H9 (cell line): ENCODE measurements around the gene ALKBH7. TPM values are rescaled to one million over a fixed set of nuclear protein-coding genes. Genes with fewer than 3 reads are reported as not detected.

Experiments
- DNase-seq: peaks from one replicate; pipeline ENCODE4 v3.0.0-alpha.2; 2017
- H2AFZ ChIP-seq: one replicate; pipeline ENCODE4 v1.6.1; 2013; ENCODE audit warnings: mild to moderate bottlenecking, low read length, control low read depth, moderate library complexity
- H2AK5ac ChIP-seq: 2 replicates; pipeline ENCODE4 v1.6.1; 2013; ENCODE audit warnings: low read length, control low read depth, mixed read lengths; ENCODE audit not compliant: insufficient read length
- H2BK120ac ChIP-seq: one replicate; pipeline ENCODE4 v1.6.1; 2013; ENCODE audit warnings: low read depth, mild to moderate bottlenecking, low read length, control low read depth, inconsistent platforms; ENCODE audit not compliant: poor library complexity, severe bottlenecking
- H2BK12ac ChIP-seq: 2 replicates; pipeline ENCODE4 v1.6.1; 2013; ENCODE audit warnings: low read length, control low read depth, mixed read lengths, low read depth; ENCODE audit not compliant: insufficient read length
- H2BK15ac ChIP-seq: 2 replicates; pipeline ENCODE4 v1.6.1; 2013; ENCODE audit warnings: low read depth, low read length, control low read depth
- H2BK20ac ChIP-seq: one replicate; pipeline ENCODE4 v1.6.1; 2013; ENCODE audit warnings: low read depth, mild to moderate bottlenecking, low read length, control low read depth, inconsistent platforms; ENCODE audit not compliant: poor library complexity, severe bottlenecking
- H2BK5ac ChIP-seq: 2 replicates; pipeline ENCODE4 v1.6.1; 2013; ENCODE audit warnings: low read length, control low read depth, mixed read lengths; ENCODE audit not compliant: insufficient read length
- H3K14ac ChIP-seq: 2 replicates; pipeline ENCODE4 v1.6.1; 2013; ENCODE audit warnings: low read length, control low read depth; ENCODE audit not compliant: insufficient read depth
- H3K18ac ChIP-seq: 2 replicates; pipeline ENCODE4 v1.6.1; 2013; ENCODE audit warnings: low read depth, mild to moderate bottlenecking, mixed read lengths, low read length, control low read depth; ENCODE audit not compliant: insufficient read length
- H3K23ac ChIP-seq: 2 replicates; pipeline ENCODE4 v1.6.1; 2013; ENCODE audit warnings: low read length, control low read depth, mixed read lengths, low read depth; ENCODE audit not compliant: insufficient read length
- H3K23me2 ChIP-seq: 2 replicates; pipeline ENCODE4 v1.6.1; 2013; ENCODE audit warnings: low read depth, mild to moderate bottlenecking, mixed read lengths, low read length, control low read depth; ENCODE audit not compliant: insufficient read length, poor library complexity, severe bottlenecking
- H3K27ac ChIP-seq: 2 replicates; pipeline ENCODE4 v1.5.1; 2013; ENCODE audit warnings: low read length, control low read depth, mixed read lengths, low read depth; ENCODE audit not compliant: insufficient read length
- H3K27me3 ChIP-seq: 2 replicates; pipeline ENCODE4 v1.6.1; 2013; ENCODE audit warnings: low read length, control low read depth, inconsistent platforms; ENCODE audit not compliant: insufficient read depth
- H3K4ac ChIP-seq: 2 replicates; pipeline ENCODE4 v1.6.1; 2013; ENCODE audit warnings: low read depth, mild to moderate bottlenecking, control low read depth, inconsistent platforms, low read length, moderate library complexity
- H3K4me1 ChIP-seq: 2 replicates; pipeline ENCODE4 v1.6.1; 2013; ENCODE audit warnings: low read length, control low read depth, inconsistent platforms; ENCODE audit not compliant: insufficient read depth
- H3K4me2 ChIP-seq: 2 replicates; pipeline ENCODE4 v1.6.1; 2013; ENCODE audit warnings: low read length, control low read depth, mixed read lengths; ENCODE audit not compliant: insufficient read length, insufficient read depth
- H3K56ac ChIP-seq: 2 replicates; pipeline ENCODE4 v1.6.1; 2013; ENCODE audit warnings: low read depth, mild to moderate bottlenecking, mixed read lengths, low read length, control low read depth; ENCODE audit not compliant: insufficient read length
- H3K79me1 ChIP-seq: 2 replicates; pipeline ENCODE4 v1.6.1; 2013; ENCODE audit warnings: low read depth, mild to moderate bottlenecking, moderate library complexity, low read length, control low read depth, inconsistent platforms; ENCODE audit not compliant: insufficient read depth, poor library complexity, severe bottlenecking
- H3K79me2 ChIP-seq: 2 replicates; pipeline ENCODE4 v1.6.1; 2013; ENCODE audit warnings: low read length, control low read depth, inconsistent platforms; ENCODE audit not compliant: insufficient read depth
- H3K9ac ChIP-seq: 2 replicates; pipeline ENCODE4 v1.6.1; 2013; ENCODE audit warnings: low read length, control low read depth, mixed read lengths; ENCODE audit not compliant: insufficient read length; ENCODE audit errors: extremely low read depth
- H3K9me3 ChIP-seq: one replicate; pipeline ENCODE4 v1.6.1; 2013; ENCODE audit warnings: low read depth, low read length, inconsistent platforms; ENCODE audit not compliant: control insufficient read depth
- H3T11ph ChIP-seq: one replicate; pipeline ENCODE4 v1.6.1; 2013; ENCODE audit warnings: mild to moderate bottlenecking, low read length, control low read depth, inconsistent platforms
- H4K20me1 ChIP-seq: one replicate; pipeline ENCODE4 v1.6.1; 2013; ENCODE audit not compliant: control insufficient read depth, insufficient read length, insufficient read depth
- H4K5ac ChIP-seq: 2 replicates; pipeline ENCODE4 v1.6.1; 2013; ENCODE audit warnings: low read depth, mild to moderate bottlenecking, mixed read lengths, low read length, control low read depth; ENCODE audit not compliant: insufficient read length
- H4K8ac ChIP-seq: replicated peaks from 2 replicates; pipeline ENCODE4 v1.6.1; 2013; ENCODE audit warnings: low read length, control low read depth, mixed read lengths, low read depth; ENCODE audit not compliant: insufficient read length
- H4K91ac ChIP-seq: 2 replicates; pipeline ENCODE4 v1.6.1; 2013; ENCODE audit warnings: low read depth, mild to moderate bottlenecking, moderate library complexity, mixed read lengths, low read length, control low read depth; ENCODE audit not compliant: insufficient read length
- H3K27ac Mint-ChIP-seq, 3 experiments: 2 replicates in 2 of 3; 3 replicates in 1 of 3; pipeline ENCODE4 v1.8.0; 2020 to 2021; ENCODE audit warnings: mixed read lengths in 3 of 3, mild to moderate bottlenecking in 1 of 3, moderate library complexity in 1 of 3
- H3K27me3 Mint-ChIP-seq: 2 replicates; pipeline ENCODE4 v1.8.0; 2021; ENCODE audit warnings: low read depth, mild to moderate bottlenecking, moderate library complexity, mixed read lengths
- H3K36me3 Mint-ChIP-seq, 3 experiments: 2 replicates in 2 of 3; 3 replicates in 1 of 3; pipeline ENCODE4 v1.8.0; 2020 to 2021; ENCODE audit warnings: low read depth in 3 of 3, mixed read lengths in 3 of 3; ENCODE audit not compliant: insufficient read depth in 1 of 3
- H3K4me1 Mint-ChIP-seq, 2 experiments: 2 replicates each; pipeline ENCODE4 v1.8.0; 2020; ENCODE audit warnings: mixed read lengths in 2 of 2
- H3K4me3 Mint-ChIP-seq, 2 experiments: 2 replicates in 1 of 2; 3 replicates in 1 of 2; pipeline ENCODE4 v1.8.0; 2020 to 2021; ENCODE audit warnings: mild to moderate bottlenecking in 2 of 2, mixed read lengths in 2 of 2, moderate library complexity in 1 of 2
- H3K9me3 Mint-ChIP-seq, 2 experiments: 2 replicates in 1 of 2; 3 replicates in 1 of 2; pipeline ENCODE4 v1.8.0; 2020; ENCODE audit warnings: mild to moderate bottlenecking in 2 of 2, mixed read lengths in 2 of 2, moderate library complexity in 1 of 2
- CTCF ChIP-seq: fragments of 200-600 bp; sonication (generic); conservative IDR thresholded peaks from 3 replicates; pipeline ENCODE4 v1.8.0; 2021; ENCODE audit warnings: antibody characterized with exemption, mild to moderate bottlenecking
- WGBS: extraction: QIAGEN DNeasy Blood & Tissue Kit; methylation state at CpG from one replicate; pipeline ENCODE4 v1.1.7; 2013; ENCODE audit warnings: missing lambda C conversion rate, low lambda C conversion rate, mixed read lengths; ENCODE audit not compliant: insufficient read length; ENCODE audit errors: extremely low coverage; 5-methylcytosine and 5-hydroxymethylcytosine counted together
- total RNA-seq: library from RNA; stranded (reverse); gene quantifications from 2 replicates; pipeline ENCODE4 v1.2.1, GENCODE V29; 2021

ALKBH7 gene
- total RNA-seq, 1 experiment from 2014 or later = 85.7 TPM

GRCh38 chr19:6326815-6327214 is 45.8 kb upstream of the ALKBH7 start:
- H3K23me2 ChIP-seq = no peaks in the 10 kb centered on the region
- no peak overlapping the region for H2AK5ac ChIP-seq
- H4K91ac ChIP-seq = no peak overlapping the region
- Mint-ChIP-seq H3K4me1 (no peaks in the 10 kb centered on the region), H3K4me3 (no peak overlapping the region), H3K9me3 (peaks cover 7 to 53% of the 10 kb centered on the region in 2 experiments), H3K27me3 (peaks cover 23% of the 10 kb centered on the region), H3K27ac (no peak overlapping the region; a peak in 1 of 7 replicates), H3K36me3 (peaks cover 0 to 5% (median 0%) of the 10 kb centered on the region in 3 experiments; a peak in 2 of 7 replicates)
- H2AFZ ChIP-seq = no peak overlapping the region
- no peak overlapping the region for H2BK5ac ChIP-seq
- H3K23ac ChIP-seq = no peak overlapping the region
- H4K5ac ChIP-seq = no peak overlapping the region
- no peak overlapping the region for H2BK15ac ChIP-seq
- no peaks in the 10 kb centered on the region for H3K79me1 ChIP-seq
- no peak overlapping the region for H3K4ac ChIP-seq
- no peaks in the 10 kb centered on the region for H3K79me2 ChIP-seq
- H3K18ac ChIP-seq = no peak overlapping the region
- H3K9ac ChIP-seq = no peak overlapping the region
- WGBS = no CpG with 5 or more reads among the region's 5 CpGs
- no peak for DNase-seq
- H4K8ac ChIP-seq = no peak overlapping the region
- H2BK12ac ChIP-seq = no peak overlapping the region
- H3K9me3 ChIP-seq = no peaks in the 10 kb centered on the region
- H3K4me1 ChIP-seq = no peaks in the 10 kb centered on the region
- no peak overlapping the region for H2BK120ac ChIP-seq
- H3T11ph ChIP-seq = no peak overlapping the region
- H3K56ac ChIP-seq = no peak overlapping the region
- no peak for TF ChIP-seq CTCF
- H2BK20ac ChIP-seq = no peak overlapping the region
- no peak overlapping the region for H3K27ac ChIP-seq
- H3K27me3 ChIP-seq = no peaks in the 10 kb centered on the region
- H3K14ac ChIP-seq = no peak overlapping the region
- no peak overlapping the region for H3K4me2 ChIP-seq
- H4K20me1 ChIP-seq = no peaks in the 10 kb centered on the region
